HG03565 (cell line): ENCODE data around the gene COL24A1.
A peak's percentile ranks its signal among the peaks of the same experiment; 100 is the strongest.
"Not testable (repeated sequence)": the region's sequence is repeated elsewhere in the genome, so short reads cannot be mapped to it uniquely, and the experiment has no call there.

ENCODE experiments used
- ATAC-seq: cut with Tn5 transposase; IDR thresholded peaks from one replicate; pipeline ENCODE4 v1.9.1; 2021; ENCODE audit warnings: mild to moderate bottlenecking, moderate library complexity; ENCODE audit not compliant: unreplicated experiment

The COL24A1 gene

GRCh38 chr1:86084998-86085397, 71.6 kb downstream of the COL24A1 start:
- ATAC-seq, result no peak

- ATAC-seq, result peak; percentile 36
Observed at GRCh38 chr1:86082183-86082582, 74.4 kb downstream of the COL24A1 start.

- ATAC-seq, result not testable (repeated sequence)
Observed at GRCh38 chr1:86072474-86072873, 84.1 kb downstream of the COL24A1 start.

GRCh38 chr1:86071870-86072269, 84.7 kb downstream of the COL24A1 start:
- ATAC-seq, result not testable (repeated sequence)

GRCh38 chr1:86069757-86070145, 86.8 kb downstream of the COL24A1 start:
- ATAC-seq, result no peak

GRCh38 chr1:86068841-86069756, 87.5 kb downstream of the COL24A1 start:
- ATAC-seq, result no peak

GRCh38 chr1:86068271-86068721, 88.3 kb downstream of the COL24A1 start:
- no peak for ATAC-seq

GRCh38 chr1:86067626-86068025, 88.9 kb downstream of the COL24A1 start:
- no peak for ATAC-seq

- no peak for ATAC-seq
Observed at GRCh38 chr1:86064899-86065298, 91.7 kb downstream of the COL24A1 start.

- no peak for ATAC-seq
Observed at GRCh38 chr1:86063721-86064120, 92.9 kb downstream of the COL24A1 start.

- ATAC-seq, result no peak
Observed at GRCh38 chr1:86062453-86062852, 94.1 kb downstream of the COL24A1 start.

- ATAC-seq, result peak; percentile 47
Observed at GRCh38 chr1:86061551-86061990, 95.0 kb downstream of the COL24A1 start.

- no peak for ATAC-seq
Observed at GRCh38 chr1:86054396-86054795, 102.2 kb downstream of the COL24A1 start.

GRCh38 chr1:86052948-86053698, 103.4 kb downstream of the COL24A1 start:
- no peak for ATAC-seq

- no peak for ATAC-seq
Observed at GRCh38 chr1:86035101-86035500, 121.5 kb downstream of the COL24A1 start.

- no peak for ATAC-seq
Observed at GRCh38 chr1:86030180-86030579, 126.4 kb downstream of the COL24A1 start.

- no peak for ATAC-seq
Observed at GRCh38 chr1:86018283-86018923, 138.2 kb downstream of the COL24A1 start.

- ATAC-seq, result peak; percentile 53
Observed at GRCh38 chr1:86016076-86016759, 140.4 kb downstream of the COL24A1 start.

- ATAC-seq, result peak; percentile 42
Observed at GRCh38 chr1:86015375-86015774, 141.2 kb downstream of the COL24A1 start.

GRCh38 chr1:86000601-86001000, 156.0 kb downstream of the COL24A1 start:
- ATAC-seq, result no peak
